GM19452 (cell line): Measurements from ENCODE around the gene MIS18A.
A peak's percentile ranks its signal among the peaks of the same experiment; 100 is the strongest.
"Not testable (repeated sequence)": the region's sequence is repeated elsewhere in the genome, so short reads cannot be mapped to it uniquely, and the experiment has no call there.

Experiments used
- ATAC-seq: cut with Tn5 transposase; IDR thresholded peaks from one replicate; pipeline ENCODE4 v1.9.1; 2021; ENCODE audit not compliant: unreplicated experiment

MIS18A gene

GRCh38 chr21:32278518-32279376, at the start of gene MIS18A:
MIS18A (minus strand) TSS chr21:32279049; CDS start chr21:32279014, 35 bp downstream.
- peak; percentile 97 for ATAC-seq

GRCh38 chr21:32328595-32328994, 49.7 kb upstream of the MIS18A start:
- ATAC-seq = no peak

- ATAC-seq = no peak
Observed at GRCh38 chr21:32325706-32326105, 46.9 kb upstream of the MIS18A start.

GRCh38 chr21:32322676-32323075, 43.8 kb upstream of the MIS18A start:
- ATAC-seq = no peak

GRCh38 chr21:32322103-32322502, 43.3 kb upstream of the MIS18A start:
- ATAC-seq = no peak

GRCh38 chr21:32321480-32321879, 42.6 kb upstream of the MIS18A start:
- ATAC-seq = no peak

- ATAC-seq = no peak
Observed at GRCh38 chr21:32320726-32321125, 41.9 kb upstream of the MIS18A start.

- ATAC-seq = no peak
Observed at GRCh38 chr21:32320059-32320458, 41.2 kb upstream of the MIS18A start.

- no peak for ATAC-seq
Observed at GRCh38 chr21:32319012-32319411, 40.2 kb upstream of the MIS18A start.

GRCh38 chr21:32317726-32318125, 38.9 kb upstream of the MIS18A start:
- ATAC-seq = no peak

- no peak for ATAC-seq
Observed at GRCh38 chr21:32316361-32317215, 37.7 kb upstream of the MIS18A start.

GRCh38 chr21:32315511-32316281, 36.8 kb upstream of the MIS18A start:
- no peak for ATAC-seq

GRCh38 chr21:32314806-32315205, 36.0 kb upstream of the MIS18A start:
- ATAC-seq = no peak

- no peak for ATAC-seq
Observed at GRCh38 chr21:32312976-32313375, 34.1 kb upstream of the MIS18A start.

- ATAC-seq = no peak
Observed at GRCh38 chr21:32312326-32312725, 33.5 kb upstream of the MIS18A start.

- no peak for ATAC-seq
Observed at GRCh38 chr21:32311621-32312020, 32.8 kb upstream of the MIS18A start.

- not testable (repeated sequence) for ATAC-seq
Observed at GRCh38 chr21:32310976-32311375, 32.1 kb upstream of the MIS18A start.

GRCh38 chr21:32309906-32310460, 31.1 kb upstream of the MIS18A start:
- no peak for ATAC-seq

- ATAC-seq = no peak
Observed at GRCh38 chr21:32308696-32309095, 29.8 kb upstream of the MIS18A start.

GRCh38 chr21:32307706-32308105, 28.9 kb upstream of the MIS18A start:
- ATAC-seq = no peak
